ENCODE data around the gene COA7. TPM values are rescaled to one million over a fixed set of nuclear protein-coding genes. Genes with fewer than 3 reads are reported as not detected.
A peak's percentile ranks its signal among the peaks of the same experiment; 100 is the strongest.

COA7 gene
- total and polyA plus RNA-seq, 8 donors, result 5.4 to 12.2 (median 7.3) TPM; not detected in 1

GRCh38 chr1:52660807-52661206 is 37.3 kb downstream of the COA7 start:
- 52 to 71% (median 56%) methylated on average over 3 of the region's 3 CpGs for WGBS, 5 donors
- H3K27ac ChIP-seq, result no peak overlapping the region
- no peak for DNase-seq
- H3K27me3 ChIP-seq, result no peaks in the 10 kb centered on the region
- peaks cover 0 to 10% (median 8%) of the 10 kb centered on the region in 4 donors for H3K4me1 ChIP-seq
- H3K4me3 ChIP-seq, result no peak overlapping the region
- TF ChIP-seq EP300 (IDR thresholded peaks at IDR 0.05) (no peak), POLR2AphosphoS5 (IDR thresholded peaks at IDR 0.05) (no peak), POLR2A (IDR thresholded peaks at IDR 0.05) (no peak)
- TF ChIP-seq, protein P1, sequence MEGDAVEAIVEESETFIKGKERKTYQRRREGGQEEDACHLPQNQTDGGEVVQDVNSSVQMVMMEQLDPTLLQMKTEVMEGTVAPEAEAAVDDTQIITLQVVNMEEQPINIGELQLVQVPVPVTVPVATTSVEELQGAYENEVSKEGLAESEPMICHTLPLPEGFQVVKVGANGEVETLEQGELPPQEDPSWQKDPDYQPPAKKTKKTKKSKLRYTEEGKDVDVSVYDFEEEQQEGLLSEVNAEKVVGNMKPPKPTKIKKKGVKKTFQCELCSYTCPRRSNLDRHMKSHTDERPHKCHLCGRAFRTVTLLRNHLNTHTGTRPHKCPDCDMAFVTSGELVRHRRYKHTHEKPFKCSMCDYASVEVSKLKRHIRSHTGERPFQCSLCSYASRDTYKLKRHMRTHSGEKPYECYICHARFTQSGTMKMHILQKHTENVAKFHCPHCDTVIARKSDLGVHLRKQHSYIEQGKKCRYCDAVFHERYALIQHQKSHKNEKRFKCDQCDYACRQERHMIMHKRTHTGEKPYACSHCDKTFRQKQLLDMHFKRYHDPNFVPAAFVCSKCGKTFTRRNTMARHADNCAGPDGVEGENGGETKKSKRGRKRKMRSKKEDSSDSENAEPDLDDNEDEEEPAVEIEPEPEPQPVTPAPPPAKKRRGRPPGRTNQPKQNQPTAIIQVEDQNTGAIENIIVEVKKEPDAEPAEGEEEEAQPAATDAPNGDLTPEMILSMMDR (IDR thresholded peaks at IDR 0.05), result no peak
- intact Hi-C loops (cut with DNase I; ENCODE audit: low total_unique reads), result no loop called here
- H3K9me3 ChIP-seq, result no peaks in the 10 kb centered on the region
- H3K36me3 ChIP-seq, result no peaks in the 10 kb centered on the region

- no peak for TF ChIP-seq POLR2A (IDR thresholded peaks at IDR 0.05)
- TF ChIP-seq EP300 (IDR thresholded peaks at IDR 0.05), result no peak
- TF ChIP-seq, protein P1 (IDR thresholded peaks at IDR 0.05), result no peak
- no peak for TF ChIP-seq POLR2AphosphoS5 (IDR thresholded peaks at IDR 0.05)
- H3K9me3 ChIP-seq, result no peaks in the 10 kb centered on the region
- H3K36me3 ChIP-seq, result no peaks in the 10 kb centered on the region
- peaks cover 0 to 10% (median 8%) of the 10 kb centered on the region in 4 donors for H3K4me1 ChIP-seq
- no peak overlapping the region for H3K27ac ChIP-seq
- no peak overlapping the region for H3K4me3 ChIP-seq
- DNase-seq, result peak in 1 of 2 donors; percentile 55
- 67 to 81% (median 73%) methylated on average over 11 to 13 of the region's 13 CpGs for WGBS, 5 donors
- intact Hi-C loops (cut with DNase I; ENCODE audit: low total_unique reads), result no loop called here
- no peaks in the 10 kb centered on the region for H3K27me3 ChIP-seq
Measured at GRCh38 chr1:52659851-52660596, 38.1 kb downstream of the COA7 start.

DNA sequence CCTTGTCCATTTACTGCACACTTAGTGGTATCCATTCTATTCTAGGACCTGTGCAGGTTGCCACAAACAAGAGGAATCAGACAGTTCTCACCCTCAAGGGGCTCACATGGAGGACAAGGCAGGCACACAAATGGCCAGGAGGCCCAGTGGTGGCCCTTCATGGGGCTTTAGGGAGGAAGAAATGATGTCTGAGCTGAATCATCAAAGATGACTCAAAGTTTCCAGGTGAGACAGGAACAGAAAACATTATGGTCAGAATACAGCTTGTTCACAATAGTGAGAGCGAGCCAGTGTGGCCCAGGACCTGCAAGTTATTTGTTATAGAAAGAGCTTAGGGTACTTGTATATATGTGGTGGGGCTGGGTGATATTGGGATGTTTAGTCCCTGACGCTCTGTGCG is 38.8 kb downstream of the COA7 start:
- no peak overlapping the region for H3K4me3 ChIP-seq
- no peaks in the 10 kb centered on the region for H3K36me3 ChIP-seq
- 93 to 98% (median 94%) methylated on average over 3 of the region's 3 CpGs for WGBS, 5 donors
- H3K27ac ChIP-seq, result no peak overlapping the region
- H3K4me1 ChIP-seq, result peaks cover 0 to 10% (median 8%) of the 10 kb centered on the region in 4 donors
- no peaks in the 10 kb centered on the region for H3K27me3 ChIP-seq
- TF ChIP-seq POLR2AphosphoS5 (IDR thresholded peaks at IDR 0.05) (no peak), POLR2A (IDR thresholded peaks at IDR 0.05) (no peak), EP300 (IDR thresholded peaks at IDR 0.05) (no peak)
- TF ChIP-seq, protein P1 (IDR thresholded peaks at IDR 0.05), result no peak
- intact Hi-C loops (cut with DNase I; ENCODE audit: low total_unique reads), result no loop called here
- DNase-seq, result no peak
- no peaks in the 10 kb centered on the region for H3K9me3 ChIP-seq

GRCh38 chr1:52658795-52659194 is 39.4 kb downstream of the COA7 start:
- no peak for DNase-seq
- intact Hi-C loops (cut with DNase I; ENCODE audit: low total_unique reads), result no loop called here
- WGBS, 5 donors, result 82 to 91% (median 89%) methylated on average over 1 of the region's 1 CpG

More at GRCh38 chr1:52658795-52659194, 39.4 kb downstream of the COA7 start:
- Histone ChIP-seq H3K36me3 (no peaks in the 10 kb centered on the region), H3K27ac (no peak overlapping the region), H3K9me3 (no peaks in the 10 kb centered on the region), H3K4me1 (peaks cover 0 to 10% (median 8%) of the 10 kb centered on the region in 4 donors), H3K27me3 (no peaks in the 10 kb centered on the region), H3K4me3 (no peak overlapping the region)
- TF ChIP-seq POLR2AphosphoS5 (IDR thresholded peaks at IDR 0.05), result no peak
- TF ChIP-seq POLR2A (IDR thresholded peaks at IDR 0.05), result no peak
- TF ChIP-seq, protein P1 (IDR thresholded peaks at IDR 0.05), result no peak
- TF ChIP-seq EP300 (IDR thresholded peaks at IDR 0.05), result no peak

Measured in stomach (tissue), 9 donors.